Measurements from ENCODE around the gene MAPK8IP3. TPM values are rescaled to one million over a fixed set of nuclear protein-coding genes. Genes with fewer than 3 reads are reported as not detected.

Gene MAPK8IP3
- total and polyA plus RNA-seq, 9 of the 15 experiments (the other 6 are each of a cell fraction or from before 2014, with no cell fraction given), result 0.17 to 58.7 (median 16.7) TPM

DNA sequence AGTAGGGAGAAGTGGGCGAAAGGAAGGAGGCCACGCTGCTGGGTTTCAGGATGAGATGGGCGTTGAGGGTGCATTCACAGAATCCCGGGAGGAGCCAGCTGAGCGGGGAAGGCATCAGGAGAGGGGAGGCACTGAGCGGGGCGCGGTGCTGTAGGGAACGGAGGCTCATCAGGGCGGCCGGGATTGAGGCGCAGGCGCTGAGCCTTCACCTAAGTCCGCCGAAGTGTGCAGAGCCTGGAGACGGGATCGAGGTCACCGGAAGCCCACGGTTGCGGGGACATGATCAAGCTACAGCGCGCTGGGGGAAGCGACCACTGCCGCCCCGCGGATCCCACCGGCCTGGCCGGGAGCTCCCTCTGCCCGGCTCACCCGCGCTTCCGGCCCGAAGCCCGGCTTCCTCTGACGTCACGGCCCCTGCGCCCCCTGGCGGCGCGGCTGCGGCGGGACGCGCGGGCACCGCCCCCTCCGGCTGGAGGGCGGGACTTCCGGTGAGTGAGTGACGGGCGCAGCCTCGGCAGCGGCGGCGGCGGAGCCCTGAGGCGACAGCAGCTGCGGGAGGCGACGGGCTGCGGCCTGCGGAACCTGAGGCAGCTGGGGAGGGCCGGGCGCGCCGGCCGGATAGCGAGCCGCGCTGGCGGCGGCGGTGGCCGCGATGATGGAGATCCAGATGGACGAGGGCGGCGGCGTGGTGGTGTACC lies at the start of gene MAPK8IP3 (continued):
- TF ChIP-seq ZNF197 (CRISPR knock-in tag; IDR thresholded peaks at IDR 0.05; ENCODE audit: low read depth) (no peak), RBFOX2 (IDR thresholded peaks at IDR 0.05; ENCODE audit: low read depth, low read length) (peak; percentile 93), KLF1 (tag; IDR thresholded peaks at IDR 0.05) (peak; percentile 94), HMG20B (CRISPR knock-in tag; IDR thresholded peaks at IDR 0.05) (0 out of 2 replicates have a peak, but pooled peaks have one; percentile 65), MEIS2 (IDR thresholded peaks at IDR 0.05; ENCODE audit: partially characterized antibody) (peak; percentile 77), GATAD2B (IDR thresholded peaks at IDR 0.05; ENCODE audit: borderline replicate concordance) (peak; percentile 98), SIN3B (IDR thresholded peaks at IDR 0.05; ENCODE audit: low read depth) (peak; percentile 87), EP400 (IDR thresholded peaks at IDR 0.05) (peak; percentile 75; the same call in 1 of the 2 replicates), HCFC1 (IDR thresholded peaks at IDR 0.05; ENCODE audit: low read depth, low read length) (peak; percentile 84), NEUROD1 (IDR thresholded peaks at IDR 0.05; ENCODE audit: borderline replicate concordance, low read depth, low read length, partially characterized antibody) (peak; percentile 52), KHSRP (IDR thresholded peaks at IDR 0.05) (no peak)
- TF ChIP-seq, protein P1, sequence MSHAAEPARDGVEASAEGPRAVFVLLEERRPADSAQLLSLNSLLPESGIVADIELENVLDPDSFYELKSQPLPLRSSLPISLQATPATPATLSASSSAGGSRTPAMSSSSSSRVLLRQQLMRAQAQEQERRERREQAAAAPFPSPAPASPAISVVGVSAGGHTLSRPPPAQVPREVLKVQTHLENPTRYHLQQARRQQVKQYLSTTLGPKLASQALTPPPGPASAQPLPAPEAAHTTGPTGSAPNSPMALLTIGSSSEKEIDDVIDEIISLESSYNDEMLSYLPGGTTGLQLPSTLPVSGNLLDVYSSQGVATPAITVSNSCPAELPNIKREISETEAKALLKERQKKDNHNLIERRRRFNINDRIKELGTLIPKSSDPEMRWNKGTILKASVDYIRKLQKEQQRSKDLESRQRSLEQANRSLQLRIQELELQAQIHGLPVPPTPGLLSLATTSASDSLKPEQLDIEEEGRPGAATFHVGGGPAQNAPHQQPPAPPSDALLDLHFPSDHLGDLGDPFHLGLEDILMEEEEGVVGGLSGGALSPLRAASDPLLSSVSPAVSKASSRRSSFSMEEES (CRISPR knock-in tag; IDR thresholded peaks at IDR 0.05), result no peak
- TF ChIP-seq, protein P2, sequence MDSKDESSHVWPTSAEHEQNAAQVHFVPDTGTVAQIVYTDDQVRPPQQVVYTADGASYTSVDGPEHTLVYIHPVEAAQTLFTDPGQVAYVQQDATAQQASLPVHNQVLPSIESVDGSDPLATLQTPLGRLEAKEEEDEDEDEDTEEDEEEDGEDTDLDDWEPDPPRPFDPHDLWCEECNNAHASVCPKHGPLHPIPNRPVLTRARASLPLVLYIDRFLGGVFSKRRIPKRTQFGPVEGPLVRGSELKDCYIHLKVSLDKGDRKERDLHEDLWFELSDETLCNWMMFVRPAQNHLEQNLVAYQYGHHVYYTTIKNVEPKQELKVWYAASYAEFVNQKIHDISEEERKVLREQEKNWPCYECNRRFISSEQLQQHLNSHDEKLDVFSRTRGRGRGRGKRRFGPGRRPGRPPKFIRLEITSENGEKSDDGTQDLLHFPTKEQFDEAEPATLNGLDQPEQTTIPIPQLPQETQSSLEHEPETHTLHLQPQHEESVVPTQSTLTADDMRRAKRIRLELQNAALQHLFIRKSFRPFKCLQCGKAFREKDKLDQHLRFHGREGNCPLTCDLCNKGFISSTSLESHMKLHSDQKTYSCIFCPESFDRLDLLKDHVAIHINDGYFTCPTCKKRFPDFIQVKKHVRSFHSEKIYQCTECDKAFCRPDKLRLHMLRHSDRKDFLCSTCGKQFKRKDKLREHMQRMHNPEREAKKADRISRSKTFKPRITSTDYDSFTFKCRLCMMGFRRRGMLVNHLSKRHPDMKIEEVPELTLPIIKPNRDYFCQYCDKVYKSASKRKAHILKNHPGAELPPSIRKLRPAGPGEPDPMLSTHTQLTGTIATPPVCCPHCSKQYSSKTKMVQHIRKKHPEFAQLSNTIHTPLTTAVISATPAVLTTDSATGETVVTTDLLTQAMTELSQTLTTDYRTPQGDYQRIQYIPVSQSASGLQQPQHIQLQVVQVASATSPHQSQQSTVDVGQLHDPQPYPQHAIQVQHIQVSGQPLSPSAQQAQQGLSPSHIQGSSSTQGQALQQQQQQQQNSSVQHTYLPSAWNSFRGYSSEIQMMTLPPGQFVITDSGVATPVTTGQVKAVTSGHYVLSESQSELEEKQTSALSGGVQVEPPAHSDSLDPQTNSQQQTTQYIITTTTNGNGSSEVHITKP (IDR thresholded peaks at IDR 0.05; ENCODE audit: partially characterized antibody), result no peak
